ENCODE data around the gene TAGLN3.

DNA sequence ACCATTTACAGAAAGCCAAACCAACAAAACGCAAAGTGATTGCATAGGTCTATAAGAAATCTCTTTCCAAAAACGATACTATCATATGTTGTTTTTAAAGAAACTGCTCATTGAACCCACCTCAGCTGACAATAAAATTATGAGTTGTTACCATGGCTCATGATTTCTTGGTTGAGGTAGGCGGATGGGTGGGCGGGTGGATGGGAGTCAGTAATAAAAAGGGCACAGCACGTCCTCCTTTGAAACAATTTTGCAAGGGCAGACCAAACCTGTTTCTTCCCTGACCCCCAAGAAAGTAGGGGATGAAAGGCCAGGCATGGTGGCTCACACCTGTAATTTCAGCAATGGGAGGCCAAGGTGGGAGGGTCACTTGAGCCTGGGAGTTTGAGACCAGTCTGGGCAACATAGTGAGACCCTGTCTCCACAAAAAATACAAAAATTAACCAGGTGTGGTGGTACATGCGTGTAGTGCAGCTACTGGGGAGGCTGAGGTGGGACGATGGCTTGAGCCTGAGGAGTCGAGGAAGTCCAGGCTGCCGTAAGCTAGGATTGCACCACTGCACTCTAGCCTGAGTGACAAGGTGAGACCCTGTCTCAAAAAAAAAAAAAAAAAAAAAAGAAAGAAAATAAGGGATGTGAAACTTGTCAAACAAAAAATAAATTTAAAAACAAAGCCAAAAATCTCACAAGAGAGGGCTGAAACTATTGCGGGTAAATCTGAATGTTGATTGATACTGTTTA, 17.8 kb upstream of the TAGLN3 start:
- TF ChIP-seq, protein P1, sequence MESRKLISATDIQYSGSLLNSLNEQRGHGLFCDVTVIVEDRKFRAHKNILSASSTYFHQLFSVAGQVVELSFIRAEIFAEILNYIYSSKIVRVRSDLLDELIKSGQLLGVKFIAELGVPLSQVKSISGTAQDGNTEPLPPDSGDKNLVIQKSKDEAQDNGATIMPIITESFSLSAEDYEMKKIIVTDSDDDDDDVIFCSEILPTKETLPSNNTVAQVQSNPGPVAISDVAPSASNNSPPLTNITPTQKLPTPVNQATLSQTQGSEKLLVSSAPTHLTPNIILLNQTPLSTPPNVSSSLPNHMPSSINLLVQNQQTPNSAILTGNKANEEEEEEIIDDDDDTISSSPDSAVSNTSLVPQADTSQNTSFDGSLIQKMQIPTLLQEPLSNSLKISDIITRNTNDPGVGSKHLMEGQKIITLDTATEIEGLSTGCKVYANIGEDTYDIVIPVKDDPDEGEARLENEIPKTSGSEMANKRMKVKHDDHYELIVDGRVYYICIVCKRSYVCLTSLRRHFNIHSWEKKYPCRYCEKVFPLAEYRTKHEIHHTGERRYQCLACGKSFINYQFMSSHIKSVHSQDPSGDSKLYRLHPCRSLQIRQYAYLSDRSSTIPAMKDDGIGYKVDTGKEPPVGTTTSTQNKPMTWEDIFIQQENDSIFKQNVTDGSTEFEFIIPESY (IDR thresholded peaks at IDR 0.05; ENCODE audit: borderline replicate concordance, low read depth), result no peak
- no peak for TF ChIP-seq NRF1 (IDR thresholded peaks at IDR 0.05; ENCODE audit: low read depth, low read length)
- TF ChIP-seq, protein P2, sequence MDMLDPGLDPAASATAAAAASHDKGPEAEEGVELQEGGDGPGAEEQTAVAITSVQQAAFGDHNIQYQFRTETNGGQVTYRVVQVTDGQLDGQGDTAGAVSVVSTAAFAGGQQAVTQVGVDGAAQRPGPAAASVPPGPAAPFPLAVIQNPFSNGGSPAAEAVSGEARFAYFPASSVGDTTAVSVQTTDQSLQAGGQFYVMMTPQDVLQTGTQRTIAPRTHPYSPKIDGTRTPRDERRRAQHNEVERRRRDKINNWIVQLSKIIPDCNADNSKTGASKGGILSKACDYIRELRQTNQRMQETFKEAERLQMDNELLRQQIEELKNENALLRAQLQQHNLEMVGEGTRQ (IDR thresholded peaks at IDR 0.05; ENCODE audit: borderline replicate concordance, low read depth, low read length), result no peak
- TF ChIP-seq, protein P3, sequence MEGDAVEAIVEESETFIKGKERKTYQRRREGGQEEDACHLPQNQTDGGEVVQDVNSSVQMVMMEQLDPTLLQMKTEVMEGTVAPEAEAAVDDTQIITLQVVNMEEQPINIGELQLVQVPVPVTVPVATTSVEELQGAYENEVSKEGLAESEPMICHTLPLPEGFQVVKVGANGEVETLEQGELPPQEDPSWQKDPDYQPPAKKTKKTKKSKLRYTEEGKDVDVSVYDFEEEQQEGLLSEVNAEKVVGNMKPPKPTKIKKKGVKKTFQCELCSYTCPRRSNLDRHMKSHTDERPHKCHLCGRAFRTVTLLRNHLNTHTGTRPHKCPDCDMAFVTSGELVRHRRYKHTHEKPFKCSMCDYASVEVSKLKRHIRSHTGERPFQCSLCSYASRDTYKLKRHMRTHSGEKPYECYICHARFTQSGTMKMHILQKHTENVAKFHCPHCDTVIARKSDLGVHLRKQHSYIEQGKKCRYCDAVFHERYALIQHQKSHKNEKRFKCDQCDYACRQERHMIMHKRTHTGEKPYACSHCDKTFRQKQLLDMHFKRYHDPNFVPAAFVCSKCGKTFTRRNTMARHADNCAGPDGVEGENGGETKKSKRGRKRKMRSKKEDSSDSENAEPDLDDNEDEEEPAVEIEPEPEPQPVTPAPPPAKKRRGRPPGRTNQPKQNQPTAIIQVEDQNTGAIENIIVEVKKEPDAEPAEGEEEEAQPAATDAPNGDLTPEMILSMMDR (IDR thresholded peaks at IDR 0.05), result no peak

All from SK-N-SH (cell line).